Uterus (tissue), 4 donors: Measurements from ENCODE around the gene SYNJ2. TPM values are rescaled to one million over a fixed set of nuclear protein-coding genes. Genes with fewer than 3 reads are reported as not detected.

Experiments used
- DNase-seq, 2 donors: peaks; one replicate each; pipeline ENCODE4 v3.0.0-alpha.2; 2019 to 2020
- H3K27ac ChIP-seq, 2 donors: fragments of 200-600 bp; sonication (generic); 1 replicate in 1 of 2; 2 replicates in 1 of 2; pipeline ENCODE4 v1.5.1; 2016 to 2018
- H3K27me3 ChIP-seq, 2 donors: fragments of 200-600 bp; sonication (generic); one replicate each; pipeline ENCODE4 v1.5.1; 2018 to 2019; ENCODE audit warnings: control low read depth in 1 of 2
- H3K36me3 ChIP-seq, 2 donors: fragments of 200-600 bp; sonication (generic); one replicate each; pipeline ENCODE4 v1.5.1; 2019; ENCODE audit warnings: control low read depth in 1 of 2
- H3K4me1 ChIP-seq, 2 donors: fragments of 200-600 bp; sonication (generic); one replicate each; pipeline ENCODE4 v1.5.1; 2018 to 2019; ENCODE audit warnings: control low read depth in 1 of 2
- H3K4me3 ChIP-seq, 2 donors: fragments of 200-600 bp; sonication (generic); 1 replicate in 1 of 2; 2 replicates in 1 of 2; pipeline ENCODE4 v1.5.1; 2018 to 2019; ENCODE audit warnings: mild to moderate bottlenecking in 1 of 2
- H3K9me3 ChIP-seq, 2 donors: fragments of 200-600 bp; sonication (generic); one replicate each; pipeline ENCODE4 v1.5.1; 2019; ENCODE audit warnings: control low read depth in 1 of 2
- POLR2A ChIP-seq, 2 donors: fragments of 450-650 bp; IDR thresholded peaks; one replicate each; pipeline ENCODE4 v1.6.1; 2016; ENCODE audit warnings: antibody characterized with exemption in 2 of 2, mild to moderate bottlenecking in 1 of 2, moderate library complexity in 1 of 2
- intact Hi-C: fragments of 100-400 bp; cut with DNase I; formaldehyde crosslinking; loops from one replicate; pipeline ENCODE4 v1.15.1; 2023; ENCODE audit warnings: low total_unique reads
- total RNA-seq, 4 donors: library from RNA; depleted of rRNA in 3 of 4; stranded (reverse); fragments of >200 nt in 3 of 4; gene quantifications; one replicate each; pipeline versions ENCODE4 v1.1.0 to v1.2.4, GENCODE V29; 2014 to 2023
- TF ChIP-seq, protein P1 (sequence below), 4 experiments: fragments of 200-600 bp in 2 of 4; fragments of 450-650 bp in 2 of 4; sonication (generic) in 2 of 4; IDR thresholded peaks; one replicate each; pipeline ENCODE4 v1.5.1; 2016 to 2019; ENCODE audit warnings: antibody characterized with exemption in 4 of 4, mild to moderate bottlenecking in 2 of 4, moderate library complexity in 1 of 4
- donor health status: DM: yes; HTN: yes; CAD: no.

Gene SYNJ2
- total RNA-seq, 4 donors from 2014 or later, result 9.5 to 32.2 (median 13.5) TPM

DNA sequence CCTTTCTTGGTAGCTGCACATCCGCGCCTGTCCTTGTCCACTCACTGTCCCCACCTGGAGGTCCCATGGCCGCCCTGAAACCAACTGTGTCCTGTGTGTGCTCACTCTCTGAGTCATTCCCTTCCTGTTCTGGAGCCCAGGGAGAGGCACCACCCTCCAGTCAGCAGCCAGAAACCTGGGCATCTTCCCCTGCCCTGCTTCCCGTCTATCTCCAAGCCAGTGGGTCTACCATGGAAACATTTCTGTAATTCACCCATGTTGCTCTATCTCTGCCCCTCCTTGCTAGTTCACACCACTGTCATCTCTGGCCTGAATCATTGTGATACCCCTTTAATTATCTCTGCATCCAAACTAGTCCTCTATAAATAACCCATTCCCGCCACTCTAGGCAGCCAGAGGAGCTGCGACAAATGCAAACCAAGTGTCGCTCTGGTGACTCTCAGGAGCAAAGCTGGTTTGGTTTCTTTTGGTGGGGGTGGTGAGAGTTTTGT, 28.8 kb upstream of the SYNJ2 start:
- TF ChIP-seq, protein P1, sequence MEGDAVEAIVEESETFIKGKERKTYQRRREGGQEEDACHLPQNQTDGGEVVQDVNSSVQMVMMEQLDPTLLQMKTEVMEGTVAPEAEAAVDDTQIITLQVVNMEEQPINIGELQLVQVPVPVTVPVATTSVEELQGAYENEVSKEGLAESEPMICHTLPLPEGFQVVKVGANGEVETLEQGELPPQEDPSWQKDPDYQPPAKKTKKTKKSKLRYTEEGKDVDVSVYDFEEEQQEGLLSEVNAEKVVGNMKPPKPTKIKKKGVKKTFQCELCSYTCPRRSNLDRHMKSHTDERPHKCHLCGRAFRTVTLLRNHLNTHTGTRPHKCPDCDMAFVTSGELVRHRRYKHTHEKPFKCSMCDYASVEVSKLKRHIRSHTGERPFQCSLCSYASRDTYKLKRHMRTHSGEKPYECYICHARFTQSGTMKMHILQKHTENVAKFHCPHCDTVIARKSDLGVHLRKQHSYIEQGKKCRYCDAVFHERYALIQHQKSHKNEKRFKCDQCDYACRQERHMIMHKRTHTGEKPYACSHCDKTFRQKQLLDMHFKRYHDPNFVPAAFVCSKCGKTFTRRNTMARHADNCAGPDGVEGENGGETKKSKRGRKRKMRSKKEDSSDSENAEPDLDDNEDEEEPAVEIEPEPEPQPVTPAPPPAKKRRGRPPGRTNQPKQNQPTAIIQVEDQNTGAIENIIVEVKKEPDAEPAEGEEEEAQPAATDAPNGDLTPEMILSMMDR (IDR thresholded peaks at IDR 0.05), result no peak
- TF ChIP-seq POLR2A (IDR thresholded peaks at IDR 0.05), result no peak
- Histone ChIP-seq H3K27me3 (no peaks in the 10 kb centered on the region), H3K27ac (no peak overlapping the region), H3K4me3 (no peak overlapping the region), H3K36me3 (no peaks in the 10 kb centered on the region), H3K4me1 (no peaks in the 10 kb centered on the region), H3K9me3 (no peaks in the 10 kb centered on the region)
- intact Hi-C loops, result no loop called here
- DNase-seq, result no peak

DNA sequence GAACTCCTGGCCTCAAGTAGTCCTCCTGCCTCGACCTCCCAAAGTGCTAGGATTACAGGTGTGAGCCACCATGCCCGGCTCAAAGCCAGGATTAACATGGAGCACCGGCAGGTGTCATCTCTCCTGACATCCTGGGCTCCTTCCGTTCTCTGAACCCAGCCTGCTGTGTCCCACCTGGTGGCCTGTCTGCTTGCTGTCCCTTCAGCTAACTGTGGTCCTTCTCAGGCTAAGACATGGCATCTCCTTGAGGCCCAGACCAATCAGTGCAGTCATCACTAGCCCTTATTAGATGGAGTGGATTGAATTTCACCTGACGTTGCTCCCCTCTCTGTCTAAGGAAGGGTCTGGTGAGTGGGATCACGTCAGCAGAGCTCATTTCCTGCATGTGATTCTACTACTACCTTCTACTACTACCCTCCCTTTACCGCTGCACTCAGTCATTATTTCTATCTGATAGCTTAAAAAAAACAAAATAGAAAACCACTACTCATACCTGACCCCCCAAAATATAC, 28.0 kb upstream of the SYNJ2 start:
- Histone ChIP-seq H3K27ac (peak overlapping the region in 1 of 2 donors; percentile 29), H3K36me3 (no peaks in the 10 kb centered on the region), H3K9me3 (no peaks in the 10 kb centered on the region), H3K27me3 (no peaks in the 10 kb centered on the region), H3K4me3 (peak overlapping the region in 1 of 2 donors; percentile 25), H3K4me1 (no peaks in the 10 kb centered on the region)
- DNase-seq, result no peak
- TF ChIP-seq POLR2A (IDR thresholded peaks at IDR 0.05), result no peak
- TF ChIP-seq, protein P1 (IDR thresholded peaks at IDR 0.05), result no peak
- intact Hi-C loops, result no loop called here

DNA sequence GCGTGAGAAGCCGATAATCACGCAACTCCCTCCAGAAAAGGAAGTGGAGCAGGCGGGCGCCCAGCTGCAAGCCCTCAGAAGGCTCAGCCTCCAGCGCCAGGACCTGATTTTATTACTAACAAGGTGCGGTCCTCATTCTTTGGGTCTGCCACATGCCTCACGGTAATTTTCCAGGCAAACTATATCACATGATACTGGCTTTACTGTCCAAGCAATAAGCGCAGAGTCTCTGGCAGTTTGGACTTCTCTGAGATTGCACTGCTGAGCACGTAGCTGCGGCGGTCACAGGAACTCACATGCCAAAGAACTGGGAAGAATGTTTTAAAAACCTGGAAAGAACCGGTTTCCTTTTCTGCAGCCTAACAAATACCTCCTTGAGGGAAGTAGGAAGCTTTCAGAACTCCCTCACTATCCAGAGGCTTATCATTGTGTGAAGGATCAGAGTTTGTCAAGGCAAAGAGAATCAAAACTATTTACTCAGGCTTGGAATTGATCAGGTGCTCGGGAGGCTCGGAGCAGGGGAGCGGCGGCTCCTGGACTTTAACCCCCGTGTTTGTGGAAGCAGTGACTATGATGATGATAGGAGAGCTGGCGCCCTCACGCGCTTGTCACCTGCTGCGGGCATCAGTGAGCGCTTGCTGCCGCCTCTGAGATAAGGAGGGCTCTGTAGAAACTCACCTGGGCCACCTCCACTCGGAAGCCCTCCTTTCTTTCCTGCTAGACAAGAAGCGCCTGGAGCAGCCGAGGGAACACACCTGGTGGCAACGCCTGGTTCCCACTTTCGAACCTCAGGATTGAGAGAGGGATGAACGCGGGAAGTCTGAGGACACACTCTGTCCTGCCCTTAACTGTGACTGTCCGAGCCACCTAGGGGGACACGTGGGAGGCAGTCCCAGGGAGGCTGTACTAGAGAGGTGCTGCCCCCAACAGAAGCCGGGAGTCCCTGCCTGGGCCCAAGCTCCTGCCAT, 27.2 kb upstream of the SYNJ2 start:
- H3K27ac ChIP-seq, result peak overlapping the region in 1 of 2 donors; percentile 29
- TF ChIP-seq POLR2A (IDR thresholded peaks at IDR 0.05), result no peak
- TF ChIP-seq, protein P1 (IDR thresholded peaks at IDR 0.05), result no peak
- H3K27me3 ChIP-seq, result no peaks in the 10 kb centered on the region
- H3K36me3 ChIP-seq, result no peaks in the 10 kb centered on the region
- no peak for DNase-seq
- intact Hi-C loops, result no loop called here
- peak overlapping the region; percentile 5 to 25 for H3K4me3 ChIP-seq
- no peaks in the 10 kb centered on the region for H3K4me1 ChIP-seq
- H3K9me3 ChIP-seq, result peaks cover 0 to 5% of the 10 kb centered on the region in 2 donors

DNA sequence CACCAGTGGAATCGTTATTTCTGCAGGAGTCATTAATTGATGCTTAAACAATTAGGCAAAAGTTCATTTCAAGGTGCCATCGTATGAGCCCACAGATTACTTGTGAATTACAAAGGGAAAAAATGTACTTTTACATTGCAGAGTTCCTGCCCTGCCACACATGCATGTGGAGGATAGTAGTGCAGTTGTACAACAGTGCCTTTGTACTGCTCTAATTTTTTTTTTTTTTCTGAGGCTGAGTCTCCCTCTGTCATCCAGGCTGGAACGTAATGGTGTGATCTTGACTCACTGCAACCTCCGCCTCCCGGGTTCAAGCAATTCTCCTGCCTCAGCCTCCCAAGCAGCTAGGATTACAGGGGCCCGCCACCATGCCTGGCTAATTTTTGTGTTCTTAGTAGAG, 26.0 kb upstream of the SYNJ2 start:
- Histone ChIP-seq H3K4me3 (no peak overlapping the region), H3K36me3 (no peaks in the 10 kb centered on the region), H3K27ac (no peak overlapping the region), H3K4me1 (no peaks in the 10 kb centered on the region), H3K9me3 (peaks cover 0 to 5% of the 10 kb centered on the region in 2 donors), H3K27me3 (no peaks in the 10 kb centered on the region)
- no peak for TF ChIP-seq POLR2A (IDR thresholded peaks at IDR 0.05)
- TF ChIP-seq, protein P1 (IDR thresholded peaks at IDR 0.05), result no peak
- no peak for DNase-seq
- intact Hi-C loops, result no loop called here

DNA sequence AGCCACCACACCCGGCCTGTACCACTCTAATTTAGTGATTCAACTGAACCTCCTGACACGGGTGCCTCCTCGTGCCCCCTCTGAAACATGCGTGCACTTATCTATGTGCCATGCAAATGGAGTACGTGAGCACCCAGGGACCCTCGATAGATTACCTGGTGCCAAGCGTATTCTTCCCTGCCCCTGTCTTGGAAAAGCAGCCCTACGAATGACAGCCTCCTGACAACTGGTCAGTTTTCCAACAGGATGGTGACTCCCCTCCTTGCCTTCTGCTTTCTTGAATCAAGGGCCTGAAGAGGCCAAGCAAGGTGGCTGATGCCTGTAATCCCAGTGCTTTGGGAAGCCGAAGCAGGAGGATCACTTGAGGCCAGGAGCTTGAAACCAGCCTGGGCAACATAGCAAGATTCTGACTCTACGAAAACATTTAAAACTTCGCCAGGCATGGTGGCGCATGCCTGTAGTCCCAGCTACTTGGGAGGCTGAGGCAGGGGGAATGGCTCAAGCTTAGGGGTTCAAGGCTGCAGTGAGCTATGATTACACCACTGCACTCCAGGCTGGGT, 25.4 kb upstream of the SYNJ2 start:
- no peak for DNase-seq
- intact Hi-C loops, result no loop called here
- no peak for TF ChIP-seq POLR2A (IDR thresholded peaks at IDR 0.05)
- TF ChIP-seq, protein P1 (IDR thresholded peaks at IDR 0.05), result no peak

More for the DNA sequence above, 25.4 kb upstream of the SYNJ2 start:
- Histone ChIP-seq H3K4me1 (no peaks in the 10 kb centered on the region), H3K4me3 (no peak overlapping the region), H3K9me3 (peaks cover 0 to 5% of the 10 kb centered on the region in 2 donors), H3K27ac (no peak overlapping the region), H3K27me3 (no peaks in the 10 kb centered on the region), H3K36me3 (no peaks in the 10 kb centered on the region)
